Hematopoietic multipotent progenitor cell treated with erythropoietin and hydrocortisone succinate and interleukin-3 and kit ligand, for 6 days (in vitro differentiated cells): Measurements from ENCODE around the gene PLCB3.

Experiments
- DNase-seq: peaks from one replicate; pipeline ENCODE4 v3.0.0-alpha.2; 2015

The PLCB3 gene

GRCh38 chr11:64290352-64291261 is 39.3 kb downstream of the PLCB3 start:
- DNase-seq: no peak

DNA sequence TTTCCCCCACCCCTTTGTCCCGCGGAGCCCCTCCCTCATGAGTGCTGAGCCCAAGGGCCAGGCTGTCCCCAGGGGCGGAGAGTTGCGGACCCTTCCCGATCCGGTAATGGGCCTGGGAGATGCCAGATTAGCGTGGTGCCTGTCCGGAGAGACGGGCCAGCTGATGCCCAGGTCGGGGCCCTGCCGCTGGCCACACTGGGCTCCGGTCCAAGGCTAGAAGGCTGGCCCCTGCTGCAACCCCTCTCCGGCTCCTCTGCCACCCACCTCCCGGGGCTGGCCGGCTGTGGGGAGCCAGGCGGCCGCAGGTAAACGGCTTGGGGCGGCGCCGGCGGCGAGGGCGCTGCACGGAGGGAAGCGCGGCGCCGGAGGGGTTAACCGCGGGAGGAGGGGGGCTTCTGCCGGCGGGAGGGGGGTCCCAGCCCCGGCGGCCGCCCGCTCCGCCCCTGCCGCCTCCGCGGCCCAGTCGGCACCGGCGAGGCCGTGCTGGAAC is 40.0 kb downstream of the PLCB3 start, which contains the start of gene KCNK4:
TSS of gene KCNK4 (plus strand) at position 41 of the 490 bp plus-strand sequence. CDS start 1,717 bp downstream, outside the sequence.
- no peak for DNase-seq

- DNase-seq: no peak
Measured at GRCh38 chr11:64291752-64292459, 40.6 kb downstream of the PLCB3 start.

DNA sequence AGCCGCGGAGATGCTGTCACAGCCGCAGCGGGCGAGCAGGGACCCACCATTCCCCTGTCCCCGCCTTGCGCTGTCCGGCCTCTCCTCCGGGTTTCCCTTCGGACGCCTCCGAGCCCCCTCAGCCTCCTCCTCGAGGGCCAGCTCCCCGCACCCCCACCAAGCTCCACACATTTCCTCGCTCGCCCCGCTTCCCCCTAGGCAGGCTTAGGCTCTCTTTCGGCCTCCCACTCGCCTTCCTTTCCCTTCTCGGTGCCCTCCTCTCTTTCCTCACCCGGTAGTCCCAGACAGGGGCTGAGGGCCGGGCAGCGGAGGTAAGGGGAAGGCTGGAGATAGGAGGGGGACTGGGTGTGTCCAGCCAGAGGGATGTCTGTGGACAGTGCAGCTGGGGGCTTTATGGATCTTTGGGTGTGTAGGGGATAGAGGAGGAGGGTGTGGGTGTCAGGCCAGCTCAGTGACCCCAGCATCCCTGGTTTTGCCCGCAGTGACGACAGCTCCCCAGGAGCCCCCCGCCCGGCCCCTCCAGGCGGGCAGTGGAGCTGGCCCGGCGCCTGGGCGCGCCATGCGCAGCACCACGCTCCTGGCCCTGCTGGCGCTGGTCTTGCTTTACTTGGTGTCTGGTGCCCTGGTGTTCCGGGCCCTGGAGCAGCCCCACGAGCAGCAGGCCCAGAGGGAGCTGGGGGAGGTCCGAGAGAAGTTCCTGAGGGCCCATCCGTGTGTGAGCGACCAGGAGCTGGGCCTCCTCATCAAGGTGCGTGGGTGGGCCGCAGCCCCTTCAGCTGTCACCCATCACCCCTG is 41.3 kb downstream of the PLCB3 start:
- no peak for DNase-seq

GRCh38 chr11:64294774-64295173 is 43.4 kb downstream of the PLCB3 start:
- DNase-seq: no peak

DNA sequence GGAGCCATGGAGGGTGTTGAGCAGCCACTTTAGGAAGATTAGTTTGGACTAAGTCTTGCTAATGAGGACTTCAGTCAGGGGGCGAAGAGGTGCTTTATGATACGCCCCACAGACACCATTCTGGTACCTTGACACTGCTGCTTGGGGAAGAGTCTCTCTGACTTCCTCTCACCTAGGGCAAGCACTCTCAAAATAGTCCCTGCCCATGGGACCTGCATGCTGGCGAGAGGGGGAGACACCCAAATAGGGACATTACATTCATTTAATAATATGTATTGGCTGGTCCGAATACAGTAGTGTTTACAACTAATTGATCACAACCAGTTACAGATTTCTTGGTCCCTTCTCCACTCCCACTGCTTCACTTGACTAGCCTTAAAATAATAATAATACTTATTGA is 44.4 kb downstream of the PLCB3 start:
- no peak for DNase-seq

DNA sequence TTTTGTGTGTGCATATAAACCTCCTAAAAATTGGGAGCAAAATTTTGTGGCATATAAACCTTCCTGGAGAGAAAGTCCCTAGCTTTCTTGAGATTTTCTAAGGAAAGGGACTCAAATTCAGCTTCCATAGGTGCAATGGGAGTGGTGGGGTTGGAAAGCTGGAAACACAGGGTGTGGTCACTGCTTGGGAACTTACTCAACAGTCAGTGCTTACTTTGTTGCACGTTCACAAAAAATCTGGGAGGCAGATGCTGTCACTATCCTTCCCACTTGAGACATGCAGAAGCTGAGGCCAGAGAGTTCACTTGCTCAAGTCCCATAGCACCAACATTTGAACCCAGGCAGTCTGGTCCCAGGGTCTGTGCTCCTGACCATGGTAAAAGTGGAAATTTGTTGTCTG is 44.9 kb downstream of the PLCB3 start:
- DNase-seq: no peak

- no peak for DNase-seq
Measured at GRCh38 chr11:64296830-64297698, 45.7 kb downstream of the PLCB3 start.

GRCh38 chr11:64297699-64298358 is 46.5 kb downstream of the PLCB3 start:
- DNase-seq: peak; percentile 65

DNA sequence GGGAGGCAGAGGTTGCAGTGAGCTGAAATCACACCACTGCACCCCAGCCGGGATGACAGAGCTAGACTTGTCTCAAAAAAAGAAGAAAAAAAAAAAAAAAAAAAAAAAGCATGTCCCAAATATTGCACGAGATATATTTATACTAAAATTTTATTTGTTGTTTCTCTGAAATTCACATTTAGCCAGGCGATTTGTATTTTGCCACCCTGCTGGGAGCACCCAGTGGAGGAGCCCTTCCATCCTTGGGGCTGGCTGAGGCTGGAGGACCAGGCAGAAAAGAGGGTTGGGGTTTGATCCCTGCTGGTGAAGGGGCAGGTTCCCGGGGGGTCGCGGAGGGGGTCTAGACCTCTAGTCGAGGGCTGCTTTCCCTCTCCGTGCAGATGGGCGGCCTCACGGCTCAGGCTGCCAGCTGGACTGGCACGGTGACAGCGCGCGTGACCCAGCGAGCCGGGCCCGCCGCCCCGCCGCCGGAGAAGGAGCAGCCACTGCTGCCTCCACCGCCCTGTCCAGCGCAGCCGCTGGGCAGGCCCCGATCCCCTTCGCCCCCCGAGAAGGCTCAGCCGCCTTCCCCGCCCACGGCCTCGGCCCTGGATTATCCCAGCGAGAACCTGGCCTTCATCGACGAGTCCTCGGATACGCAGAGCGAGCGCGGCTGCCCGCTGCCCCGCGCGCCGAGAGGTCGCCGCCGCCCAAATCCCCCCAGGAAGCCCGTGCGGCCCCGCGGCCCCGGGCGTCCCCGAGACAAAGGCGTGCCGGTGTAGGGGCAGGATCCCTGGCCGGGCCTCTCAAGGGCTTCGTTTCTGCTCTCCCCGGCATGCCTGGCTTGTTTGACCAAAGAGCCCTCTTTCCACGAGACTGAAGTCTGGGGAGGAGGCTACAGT is 47.9 kb downstream of the PLCB3 start:
- DNase-seq: peak; percentile 44

DNA sequence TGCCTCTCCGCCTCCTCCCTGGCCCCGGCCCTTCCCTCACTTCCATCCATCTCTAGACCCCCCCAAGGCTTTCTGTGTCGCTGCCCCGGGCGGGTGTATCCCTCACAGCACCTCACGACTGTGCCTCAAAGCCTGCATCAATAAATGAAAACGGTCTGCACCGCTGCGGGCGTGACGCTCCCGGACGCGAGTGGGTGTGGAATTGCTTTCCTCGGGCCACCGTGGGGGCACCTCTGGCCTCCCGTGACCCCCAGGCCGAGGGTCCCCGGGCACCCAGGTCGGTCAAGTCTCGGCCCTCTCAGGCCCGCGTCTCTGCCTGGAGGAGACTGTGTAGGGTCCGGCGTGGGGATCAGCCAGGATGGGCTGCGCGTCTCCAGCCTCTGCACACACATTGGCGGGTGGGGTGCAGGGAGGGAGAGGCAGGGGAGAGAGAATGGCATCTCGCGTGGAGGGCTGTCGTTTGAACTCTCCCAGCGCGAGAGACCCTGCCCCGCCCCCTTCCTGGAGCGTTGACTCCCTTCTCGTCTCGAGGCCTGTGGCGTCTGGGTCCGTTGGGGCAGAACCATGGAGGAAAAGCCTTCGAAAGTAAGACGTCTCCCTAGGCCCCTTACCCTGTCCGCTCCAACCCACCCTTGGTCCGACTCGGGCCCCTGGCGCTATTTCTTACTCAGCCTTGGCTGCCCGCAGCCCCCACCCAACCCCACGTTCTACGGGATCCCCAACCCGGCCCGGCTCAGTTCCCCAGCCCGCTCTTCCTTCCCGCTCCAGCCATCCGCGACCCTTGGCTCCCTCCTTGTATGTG is 48.7 kb downstream of the PLCB3 start, which contains the start of gene CATSPERZ:
TSS of gene CATSPERZ (plus strand) at position 512 of the 802 bp plus-strand sequence. CDS start at position 565, 53 bp downstream.
- no peak for DNase-seq

DNA sequence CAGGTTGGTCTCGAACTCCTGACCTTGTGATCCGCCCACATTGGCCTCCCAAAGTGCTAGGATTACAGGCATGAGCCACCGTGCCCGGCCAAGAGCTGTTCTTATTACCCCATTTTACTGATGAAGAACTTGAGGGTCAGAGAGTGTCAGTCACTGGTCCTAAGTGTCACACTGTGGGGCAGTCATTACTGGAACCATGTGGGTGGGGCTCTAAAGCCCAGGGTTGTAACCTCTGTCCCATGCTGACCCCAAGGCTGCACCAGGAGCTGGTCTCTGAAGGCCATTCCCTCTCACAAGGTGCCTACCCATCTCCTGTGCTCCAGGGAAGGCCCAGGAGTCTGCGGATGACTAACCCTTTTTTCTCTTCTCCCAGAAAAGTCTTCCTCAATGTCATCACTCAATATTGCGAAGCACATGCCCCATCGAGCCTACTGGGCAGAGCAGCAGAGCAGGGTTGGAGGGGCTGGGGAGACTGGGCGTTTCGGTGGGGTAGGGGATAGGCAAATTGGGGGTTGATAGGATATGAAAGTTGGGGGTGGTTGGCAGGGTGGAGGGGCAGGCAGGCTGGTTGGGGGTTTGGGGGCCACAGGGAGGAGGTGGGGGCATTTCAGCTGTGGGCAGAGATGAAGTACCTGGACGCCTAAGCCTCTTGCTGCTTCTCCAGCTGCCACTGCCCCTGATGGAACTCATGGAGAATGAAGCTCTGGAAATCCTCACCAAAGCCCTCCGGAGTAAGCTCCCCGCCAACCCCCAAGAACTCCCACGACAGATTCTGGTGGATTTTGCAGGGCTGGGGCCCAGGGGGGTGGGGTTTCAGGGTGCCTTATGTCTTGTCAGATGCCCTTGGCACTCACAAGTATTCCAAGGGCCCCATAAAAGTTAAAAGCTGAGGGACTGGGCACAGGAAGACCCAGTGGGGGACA is 52.0 kb downstream of the PLCB3 start:
- DNase-seq: no peak

DNA sequence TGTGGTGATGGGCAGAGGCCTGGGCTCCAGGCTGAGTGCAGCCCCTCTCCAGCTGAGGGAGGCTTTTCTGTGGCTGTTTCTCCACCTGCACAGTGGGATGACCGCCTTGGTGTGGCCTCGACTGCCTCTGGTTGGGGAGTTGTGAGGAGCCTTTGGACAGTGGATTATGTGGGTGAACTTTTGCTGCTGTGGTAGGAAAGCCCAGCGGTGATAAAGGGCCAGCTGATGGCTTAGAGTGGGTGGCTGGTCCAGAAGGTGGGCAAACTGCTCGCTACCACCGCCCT is 52.6 kb downstream of the PLCB3 start:
- no peak for DNase-seq

GRCh38 chr11:64304316-64305072 is 53.2 kb downstream of the PLCB3 start:
- DNase-seq: peak; percentile 99

- peak; percentile 99 for DNase-seq
Measured at GRCh38 chr11:64305075-64305690, 53.9 kb downstream of the PLCB3 start, which contains the start of gene ESRRA. ESRRA (plus strand) TSS chr11:64305524; CDS start chr11:64307180, 1,656 bp downstream.

GRCh38 chr11:64305691-64306562 is 54.6 kb downstream of the PLCB3 start:
- DNase-seq: peak; percentile 82
